HEK293 (cell line): ENCODE results near the gene PNMA8A.

Experiments
- CTCF ChIA-PET: fragments of 350-600 bp; formaldehyde crosslinking; extraction: SDS; loops from one replicate; lab custom pipeline; 2021; ENCODE audit warnings: antibody characterized with exemption; lab: Yijun Ruan, JAX
- POLR2A ChIA-PET: fragments of 300-600 bp; formaldehyde crosslinking; extraction: SDS; loops from one replicate; lab custom pipeline; 2020; ENCODE audit warnings: antibody characterized with exemption, inconsistent platforms; lab: Yijun Ruan, JAX
- H3K27ac ChIP-seq: fragments of 200-500 bp; sonication (Bioruptor generic); 2 replicates; pipeline ENCODE4 v1.5.1; 2014; ENCODE audit warnings: low read depth, low read length, control low read depth, inconsistent platforms; ENCODE audit errors: extremely low read depth
- H3K36me3 ChIP-seq, 2 experiments: fragments of 200-500 bp in 1 of 2; sonication (Bioruptor generic) in 1 of 2; 1 replicate in 1 of 2; 2 replicates in 1 of 2; pipeline ENCODE4 v1.5.1; 2014 to 2017; ENCODE audit warnings: inconsistent platforms in 2 of 2, low read length in 2 of 2; ENCODE audit not compliant: control insufficient read depth in 2 of 2, insufficient read depth in 1 of 2
- H3K4me1 ChIP-seq: fragments of 200-500 bp; sonication (Bioruptor generic); 2 replicates; pipeline ENCODE4 v1.5.1; 2014; ENCODE audit warnings: mild to moderate bottlenecking, low read length, inconsistent platforms; ENCODE audit not compliant: control insufficient read depth, insufficient read depth
- H3K4me3 ChIP-seq: 2 replicates; pipeline ENCODE4 v1.5.1; 2011; ENCODE audit warnings: low read depth, mild to moderate bottlenecking, control low read depth, low read length, moderate library complexity
- H3K9me3 ChIP-seq: fragments of 200-500 bp; sonication (Bioruptor generic); 2 replicates; pipeline ENCODE4 v1.5.1; 2014; ENCODE audit warnings: low read depth, low read length, inconsistent platforms; ENCODE audit not compliant: control insufficient read depth, insufficient read depth
- FEZF1 ChIP-seq: fragments of 450-650 bp; formaldehyde crosslinking; IDR thresholded peaks from 2 replicates; pipeline ENCODE4 v1.5.1; 2016; ENCODE audit warnings: missing biosample characterization, missing genetic modification characterization
- HOXA7 ChIP-seq: sonication (generic); formaldehyde crosslinking; IDR thresholded peaks from 2 replicates; pipeline ENCODE4 v1.8.1; 2022; ENCODE audit warnings: missing genetic modification reagents, borderline replicate concordance
- KLF8 ChIP-seq: fragments of 450-650 bp; formaldehyde crosslinking; IDR thresholded peaks from 2 replicates; pipeline ENCODE4 v1.5.1; 2016; ENCODE audit warnings: missing biosample characterization, missing genetic modification characterization
- KLF9 ChIP-seq: fragments of 450-650 bp; formaldehyde crosslinking; IDR thresholded peaks from 2 replicates; pipeline ENCODE4 v1.5.1; 2016; ENCODE audit warnings: missing biosample characterization, missing genetic modification characterization, low read depth
- OVOL3 ChIP-seq: fragments of 450-650 bp; formaldehyde crosslinking; IDR thresholded peaks from 2 replicates; pipeline ENCODE4 v1.5.1; 2016; ENCODE audit warnings: missing biosample characterization, missing genetic modification characterization
- ZNF157 ChIP-seq: fragments of 450-650 bp; formaldehyde crosslinking; IDR thresholded peaks from 2 replicates; pipeline ENCODE4 v1.5.1; 2016; ENCODE audit warnings: missing biosample characterization, missing genetic modification characterization
- ZNF19 ChIP-seq: fragments of 450-650 bp; formaldehyde crosslinking; IDR thresholded peaks from 2 replicates; pipeline ENCODE4; 2016; ENCODE audit warnings: missing biosample characterization, missing genetic modification characterization, low read depth
- ZNF221 ChIP-seq: fragments of 450-650 bp; formaldehyde crosslinking; IDR thresholded peaks from 2 replicates; pipeline ENCODE4 v1.5.1; 2017; ENCODE audit warnings: missing biosample characterization, missing genetic modification characterization, borderline replicate concordance
- ZNF510 ChIP-seq: fragments of 450-650 bp; formaldehyde crosslinking; IDR thresholded peaks from 2 replicates; pipeline ENCODE4 v1.5.1; 2018; ENCODE audit warnings: mild to moderate bottlenecking, missing genetic modification characterization, missing biosample characterization; ENCODE audit not compliant: insufficient replicate concordance
- ZNF701 ChIP-seq: fragments of 450-650 bp; formaldehyde crosslinking; IDR thresholded peaks from 2 replicates; pipeline ENCODE4 v1.5.1; 2016; ENCODE audit warnings: missing biosample characterization, missing genetic modification characterization
- ZNF768 ChIP-seq: fragments of 450-650 bp; formaldehyde crosslinking; IDR thresholded peaks from 2 replicates; pipeline ENCODE4 v1.5.1; 2018; ENCODE audit warnings: missing biosample characterization, mild to moderate bottlenecking, missing genetic modification characterization
- ZSCAN16 ChIP-seq: fragments of 450-650 bp; formaldehyde crosslinking; IDR thresholded peaks from 2 replicates; pipeline ENCODE4 v1.5.1; 2016; ENCODE audit warnings: missing biosample characterization, missing genetic modification characterization
- TF ChIP-seq, protein P1 (sequence below): fragments of 450-650 bp; IDR thresholded peaks from 2 replicates; pipeline ENCODE4 v1.5.1; 2018; ENCODE audit warnings: missing biosample characterization, mild to moderate bottlenecking, missing genetic modification characterization
- TF ChIP-seq, protein P2 (sequence below): fragments of 450-650 bp; formaldehyde crosslinking; IDR thresholded peaks from 2 replicates; pipeline ENCODE4 v1.5.1; 2016; ENCODE audit warnings: missing biosample characterization, missing genetic modification characterization
- TF ChIP-seq, protein P3 (sequence below): fragments of 450-650 bp; formaldehyde crosslinking; IDR thresholded peaks from 2 replicates; pipeline ENCODE4 v1.5.1; 2017; ENCODE audit warnings: missing biosample characterization, missing genetic modification characterization
- TF ChIP-seq, protein P4 (sequence below): fragments of 450-650 bp; formaldehyde crosslinking; IDR thresholded peaks from 2 replicates; pipeline ENCODE4 v1.5.1; 2016; ENCODE audit warnings: missing biosample characterization, missing genetic modification characterization
- TF ChIP-seq, protein P5 (sequence below): fragments of 450-650 bp; formaldehyde crosslinking; IDR thresholded peaks from 2 replicates; pipeline ENCODE4 v1.5.1; 2017; ENCODE audit warnings: missing biosample characterization, mild to moderate bottlenecking, missing genetic modification characterization, moderate library complexity

Gene PNMA8A

DNA sequence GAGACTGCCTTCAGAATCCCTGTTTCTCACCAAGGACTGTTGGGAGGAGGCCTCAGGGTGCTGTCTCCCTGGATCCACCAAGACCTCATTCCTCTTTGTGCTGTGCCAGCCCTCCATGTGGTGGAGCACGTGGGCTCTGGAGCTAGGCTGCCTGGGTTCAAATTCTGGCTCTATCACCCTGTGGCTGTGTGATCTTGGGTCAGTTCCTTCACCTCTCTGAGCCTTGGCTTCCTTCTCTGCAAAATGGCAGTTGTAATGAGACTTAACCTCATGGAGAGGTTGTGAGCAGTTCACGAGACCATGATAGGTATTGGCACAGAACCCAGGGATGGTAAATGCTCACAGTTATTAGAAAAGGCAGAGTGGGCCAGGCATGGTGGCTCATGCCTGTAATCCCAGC is 49.0 kb downstream of the PNMA8A start:
- peak; percentile 41; the same call in 1 of the 2 replicates for TF ChIP-seq ZNF768
- TF ChIP-seq KLF8 (tag by site-specific recombination): no peak
- no peak for TF ChIP-seq ZNF221 (tag by site-specific recombination)
- TF ChIP-seq, protein P1, sequence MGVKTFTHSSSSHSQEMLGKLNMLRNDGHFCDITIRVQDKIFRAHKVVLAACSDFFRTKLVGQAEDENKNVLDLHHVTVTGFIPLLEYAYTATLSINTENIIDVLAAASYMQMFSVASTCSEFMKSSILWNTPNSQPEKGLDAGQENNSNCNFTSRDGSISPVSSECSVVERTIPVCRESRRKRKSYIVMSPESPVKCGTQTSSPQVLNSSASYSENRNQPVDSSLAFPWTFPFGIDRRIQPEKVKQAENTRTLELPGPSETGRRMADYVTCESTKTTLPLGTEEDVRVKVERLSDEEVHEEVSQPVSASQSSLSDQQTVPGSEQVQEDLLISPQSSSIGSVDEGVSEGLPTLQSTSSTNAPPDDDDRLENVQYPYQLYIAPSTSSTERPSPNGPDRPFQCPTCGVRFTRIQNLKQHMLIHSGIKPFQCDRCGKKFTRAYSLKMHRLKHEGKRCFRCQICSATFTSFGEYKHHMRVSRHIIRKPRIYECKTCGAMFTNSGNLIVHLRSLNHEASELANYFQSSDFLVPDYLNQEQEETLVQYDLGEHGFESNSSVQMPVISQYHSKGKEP (tag by site-specific recombination): no peak
- no peak for TF ChIP-seq HOXA7 (CRISPR knock-in tag)
- TF ChIP-seq, protein P2, sequence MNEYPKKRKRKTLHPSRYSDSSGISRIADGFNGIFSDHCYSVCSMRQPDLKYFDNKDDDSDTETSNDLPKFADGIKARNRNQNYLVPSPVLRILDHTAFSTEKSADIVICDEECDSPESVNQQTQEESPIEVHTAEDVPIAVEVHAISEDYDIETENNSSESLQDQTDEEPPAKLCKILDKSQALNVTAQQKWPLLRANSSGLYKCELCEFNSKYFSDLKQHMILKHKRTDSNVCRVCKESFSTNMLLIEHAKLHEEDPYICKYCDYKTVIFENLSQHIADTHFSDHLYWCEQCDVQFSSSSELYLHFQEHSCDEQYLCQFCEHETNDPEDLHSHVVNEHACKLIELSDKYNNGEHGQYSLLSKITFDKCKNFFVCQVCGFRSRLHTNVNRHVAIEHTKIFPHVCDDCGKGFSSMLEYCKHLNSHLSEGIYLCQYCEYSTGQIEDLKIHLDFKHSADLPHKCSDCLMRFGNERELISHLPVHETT (tag by site-specific recombination): no peak
- TF ChIP-seq, protein P3, sequence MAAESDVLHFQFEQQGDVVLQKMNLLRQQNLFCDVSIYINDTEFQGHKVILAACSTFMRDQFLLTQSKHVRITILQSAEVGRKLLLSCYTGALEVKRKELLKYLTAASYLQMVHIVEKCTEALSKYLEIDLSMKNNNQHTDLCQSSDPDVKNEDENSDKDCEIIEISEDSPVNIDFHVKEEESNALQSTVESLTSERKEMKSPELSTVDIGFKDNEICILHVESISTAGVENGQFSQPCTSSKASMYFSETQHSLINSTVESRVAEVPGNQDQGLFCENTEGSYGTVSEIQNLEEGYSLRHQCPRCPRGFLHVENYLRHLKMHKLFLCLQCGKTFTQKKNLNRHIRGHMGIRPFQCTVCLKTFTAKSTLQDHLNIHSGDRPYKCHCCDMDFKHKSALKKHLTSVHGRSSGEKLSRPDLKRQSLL: peak; percentile 43; the same call in 1 of the 2 replicates
- TF ChIP-seq, protein P4, sequence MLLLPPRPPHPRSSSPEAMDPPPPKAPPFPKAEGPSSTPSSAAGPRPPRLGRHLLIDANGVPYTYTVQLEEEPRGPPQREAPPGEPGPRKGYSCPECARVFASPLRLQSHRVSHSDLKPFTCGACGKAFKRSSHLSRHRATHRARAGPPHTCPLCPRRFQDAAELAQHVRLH (tag by site-specific recombination): no peak
- TF ChIP-seq ZNF157 (tag by site-specific recombination): no peak
- TF ChIP-seq ZNF19 (tag by site-specific recombination): no peak
- TF ChIP-seq FEZF1: no peak
- no peak for TF ChIP-seq ZSCAN16 (tag by site-specific recombination)
- TF ChIP-seq OVOL3 (tag by site-specific recombination): no peak
- TF ChIP-seq ZNF510 (tag by site-specific recombination): no peak
- TF ChIP-seq, protein P5, sequence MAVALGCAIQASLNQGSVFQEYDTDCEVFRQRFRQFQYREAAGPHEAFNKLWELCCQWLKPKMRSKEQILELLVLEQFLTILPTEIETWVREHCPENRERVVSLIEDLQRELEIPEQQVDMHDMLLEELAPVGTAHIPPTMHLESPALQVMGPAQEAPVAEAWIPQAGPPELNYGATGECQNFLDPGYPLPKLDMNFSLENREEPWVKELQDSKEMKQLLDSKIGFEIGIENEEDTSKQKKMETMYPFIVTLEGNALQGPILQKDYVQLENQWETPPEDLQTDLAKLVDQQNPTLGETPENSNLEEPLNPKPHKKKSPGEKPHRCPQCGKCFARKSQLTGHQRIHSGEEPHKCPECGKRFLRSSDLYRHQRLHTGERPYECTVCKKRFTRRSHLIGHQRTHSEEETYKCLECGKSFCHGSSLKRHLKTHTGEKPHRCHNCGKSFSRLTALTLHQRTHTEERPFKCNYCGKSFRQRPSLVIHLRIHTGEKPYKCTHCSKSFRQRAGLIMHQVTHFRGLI (tag by site-specific recombination): no peak
- TF ChIP-seq ZNF701 (tag by site-specific recombination): no peak
- H3K27ac ChIP-seq: no peak overlapping the region
- no peak overlapping the region for H3K4me3 ChIP-seq
- ChIA-PET CTCF (interaction anchor here (1.1 kb wide), 1 partner anchor 65 kb away, joined by 3 read pairs; no protein-coding TSS in a partner anchor), POLR2A (no interaction called here)
- no peaks in the 10 kb centered on the region for H3K9me3 ChIP-seq
- H3K4me1 ChIP-seq: peaks cover 7% of the 10 kb centered on the region
- no peaks in the 10 kb centered on the region for H3K36me3 ChIP-seq

DNA sequence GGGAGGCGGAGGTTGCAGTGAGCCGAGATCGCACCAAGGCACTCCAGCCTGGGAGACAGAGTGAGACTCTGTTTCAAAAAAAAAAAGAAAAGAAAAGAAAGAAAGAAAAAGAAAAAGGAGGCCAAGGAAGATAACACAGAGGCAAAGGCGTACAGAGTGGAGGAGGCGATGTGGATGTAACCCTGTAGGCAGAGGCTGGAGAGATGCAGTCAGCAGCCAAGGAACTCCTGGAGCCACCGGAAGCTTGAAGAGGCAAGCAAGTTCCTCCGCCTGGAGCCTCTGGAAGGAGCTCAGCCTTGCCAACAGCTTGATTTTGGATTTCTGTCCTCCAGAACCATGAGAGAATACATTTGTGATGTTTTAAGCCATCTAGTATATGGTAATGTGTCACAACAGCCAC is 51.3 kb downstream of the PNMA8A start:
- peaks cover 9% of the 10 kb centered on the region for H3K4me1 ChIP-seq
- TF ChIP-seq KLF9: no peak
- TF ChIP-seq, all 188 proteins: peak for 0
- no peaks in the 10 kb centered on the region for H3K9me3 ChIP-seq
- H3K36me3 ChIP-seq: no peaks in the 10 kb centered on the region
- no peak overlapping the region for H3K4me3 ChIP-seq
- ChIA-PET POLR2A (no interaction called here), CTCF (interaction anchor here (0.7 kb wide), 1 partner anchor 347 kb away, joined by 6 read pairs; no protein-coding TSS in a partner anchor)
- no peak overlapping the region for H3K27ac ChIP-seq
